GM19467 (cell line): ENCODE results near the gene SAAL1.

Experiments
- ATAC-seq: cut with Tn5 transposase; IDR thresholded peaks from one replicate; pipeline ENCODE4 v1.9.1; 2021; ENCODE audit warnings: mild to moderate bottlenecking, moderate library complexity; ENCODE audit not compliant: unreplicated experiment

Gene SAAL1

DNA sequence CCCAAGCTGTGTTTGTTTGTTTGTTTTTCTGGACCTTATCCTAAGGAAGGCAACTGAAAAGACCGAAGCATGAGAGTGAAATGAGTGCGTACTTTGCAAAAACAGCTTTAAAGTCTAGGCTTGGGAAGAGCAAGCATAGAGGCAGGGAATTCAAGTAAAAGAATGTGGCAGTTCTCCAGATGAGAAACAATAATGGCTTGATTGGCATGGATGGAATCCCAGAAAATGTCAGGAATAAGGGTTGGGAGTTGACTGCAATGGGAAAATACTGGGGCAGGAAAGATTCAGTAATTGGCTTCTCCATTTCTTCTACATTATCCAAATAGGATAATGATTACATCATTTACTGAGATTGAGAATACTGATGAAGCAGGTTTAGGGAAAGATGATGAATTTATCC lies 17.5 kb downstream of the SAAL1 start:
- ATAC-seq: no peak

- ATAC-seq: no peak
These were observed 24.3 kb downstream of the SAAL1 start for GRCh38 chr11:18081551-18081950.

DNA sequence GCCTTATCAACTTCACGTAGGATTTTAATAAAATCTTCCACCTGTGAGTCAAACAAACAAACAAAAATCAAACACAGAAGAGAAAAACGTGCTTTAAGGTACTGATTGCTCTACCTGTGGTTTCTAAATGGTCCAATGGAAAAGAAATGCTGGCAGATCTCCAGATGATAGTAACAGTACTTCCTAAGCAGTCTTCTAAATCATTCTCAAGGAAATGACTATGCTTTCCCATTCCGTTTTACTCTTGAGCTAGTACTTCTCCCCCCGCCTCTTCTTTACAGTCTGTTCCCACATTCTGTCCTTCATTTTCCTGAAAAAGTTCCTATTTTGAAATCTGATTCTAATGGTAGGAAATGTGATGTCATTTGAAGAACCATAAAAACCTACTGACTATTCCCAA lies 25.4 kb downstream of the SAAL1 start:
- no peak for ATAC-seq

DNA sequence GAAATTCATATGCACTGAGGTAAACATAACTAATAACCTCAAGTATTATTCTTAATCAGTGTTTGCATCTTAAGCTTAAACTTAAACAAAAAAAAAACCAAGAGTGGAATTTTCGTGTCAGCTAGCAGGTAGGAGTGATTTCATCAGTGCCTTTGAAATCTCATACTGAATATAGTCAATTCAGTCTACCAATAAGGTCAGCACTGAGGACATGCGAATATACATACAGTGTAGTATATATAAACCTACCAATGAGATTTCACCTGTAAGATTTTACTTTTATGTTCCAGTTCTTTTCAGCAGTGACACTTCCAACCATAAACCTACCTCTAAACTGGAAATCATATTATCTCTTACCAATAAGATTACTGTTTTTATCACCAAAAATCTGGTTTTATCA lies 27.0 kb downstream of the SAAL1 start:
- ATAC-seq: no peak

- ATAC-seq: no peak
These were observed 30.4 kb downstream of the SAAL1 start for GRCh38 chr11:18075444-18075843.

DNA sequence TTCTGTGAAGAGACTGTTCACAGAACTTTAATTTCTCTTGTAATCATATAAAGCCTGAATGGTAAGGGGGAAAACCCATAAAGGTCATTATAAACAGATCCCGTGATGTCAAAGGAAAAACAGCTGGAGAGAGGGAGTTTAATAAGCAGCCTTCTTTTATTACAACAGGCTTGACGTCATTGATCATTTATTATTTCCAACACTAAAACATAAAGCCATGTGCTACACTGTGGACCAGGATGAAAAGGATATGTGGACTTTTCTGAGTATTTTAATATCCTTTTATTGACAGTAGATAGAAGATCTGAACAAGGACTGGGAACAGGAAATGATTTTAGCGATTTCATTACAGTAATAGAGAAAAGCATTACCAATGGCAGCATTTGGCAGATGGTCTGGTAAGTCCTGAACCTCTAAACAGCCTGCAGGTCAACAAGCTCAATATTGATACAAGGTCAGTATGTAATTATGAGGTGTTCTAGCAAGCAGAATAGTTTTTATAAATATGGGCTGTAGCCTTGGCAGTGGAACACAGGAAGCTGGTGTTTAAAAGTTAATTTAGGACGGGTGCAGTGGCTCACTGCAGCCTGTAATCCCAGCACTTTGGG lies 34.7 kb downstream of the SAAL1 start:
- no peak for ATAC-seq

- ATAC-seq: no peak
These were observed 38.5 kb downstream of the SAAL1 start for GRCh38 chr11:18067372-18067771.

- ATAC-seq: no peak
These were observed 39.3 kb downstream of the SAAL1 start for GRCh38 chr11:18066626-18067025.

- ATAC-seq: no peak
These were observed 40.3 kb downstream of the SAAL1 start for GRCh38 chr11:18065572-18065971.

DNA sequence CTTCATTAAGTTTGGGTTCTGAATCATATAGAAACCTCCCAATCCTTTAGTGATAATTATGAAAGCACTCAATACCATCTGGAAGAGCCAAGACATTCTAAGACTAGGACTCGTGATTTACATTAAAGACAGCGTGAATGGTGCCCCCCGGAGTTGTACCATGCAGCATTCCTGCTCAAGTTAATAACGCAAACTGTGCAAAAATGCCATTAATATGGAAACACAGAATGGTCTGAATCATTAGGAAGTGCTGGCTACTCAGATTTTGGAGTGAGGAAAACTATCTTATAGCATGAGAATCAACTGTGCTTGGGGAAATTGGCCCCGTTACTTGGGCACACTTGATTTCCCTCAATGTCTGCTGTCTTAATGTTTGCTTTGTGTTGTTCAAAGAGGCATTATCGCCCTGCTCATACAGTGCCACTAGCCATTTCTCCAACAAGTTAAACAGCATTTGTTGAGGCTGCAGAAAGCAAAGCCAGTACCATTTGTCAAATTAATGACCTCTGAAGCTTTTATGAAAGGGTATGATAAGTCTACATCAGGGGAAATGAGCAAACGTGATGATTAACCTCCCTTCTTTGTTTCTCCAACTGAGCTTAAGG lies 41.3 kb downstream of the SAAL1 start:
- no peak for ATAC-seq

GRCh38 chr11:18063862-18064434 lies 41.9 kb downstream of the SAAL1 start:
- no peak for ATAC-seq

DNA sequence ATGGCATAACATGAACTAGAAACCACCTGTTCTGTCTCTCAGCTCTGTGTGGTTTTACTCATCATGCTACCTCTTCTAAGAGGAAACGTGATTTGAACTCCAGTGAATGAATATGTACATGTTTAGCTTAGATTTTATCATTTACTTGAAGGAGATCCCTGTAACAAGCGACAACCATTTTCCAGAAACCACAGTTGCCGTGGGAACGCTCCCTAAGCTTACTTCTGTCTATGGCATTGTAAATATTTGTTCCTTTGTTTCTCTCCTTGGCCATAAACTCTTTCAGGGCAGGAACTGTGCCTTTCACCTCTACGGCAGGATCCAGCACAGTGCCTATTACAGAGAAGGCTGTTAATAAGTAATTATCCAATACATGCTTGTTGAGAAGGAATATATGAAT lies 42.8 kb downstream of the SAAL1 start:
- no peak for ATAC-seq

- ATAC-seq: no peak
These were observed 44.5 kb downstream of the SAAL1 start for GRCh38 chr11:18061351-18061750.

DNA sequence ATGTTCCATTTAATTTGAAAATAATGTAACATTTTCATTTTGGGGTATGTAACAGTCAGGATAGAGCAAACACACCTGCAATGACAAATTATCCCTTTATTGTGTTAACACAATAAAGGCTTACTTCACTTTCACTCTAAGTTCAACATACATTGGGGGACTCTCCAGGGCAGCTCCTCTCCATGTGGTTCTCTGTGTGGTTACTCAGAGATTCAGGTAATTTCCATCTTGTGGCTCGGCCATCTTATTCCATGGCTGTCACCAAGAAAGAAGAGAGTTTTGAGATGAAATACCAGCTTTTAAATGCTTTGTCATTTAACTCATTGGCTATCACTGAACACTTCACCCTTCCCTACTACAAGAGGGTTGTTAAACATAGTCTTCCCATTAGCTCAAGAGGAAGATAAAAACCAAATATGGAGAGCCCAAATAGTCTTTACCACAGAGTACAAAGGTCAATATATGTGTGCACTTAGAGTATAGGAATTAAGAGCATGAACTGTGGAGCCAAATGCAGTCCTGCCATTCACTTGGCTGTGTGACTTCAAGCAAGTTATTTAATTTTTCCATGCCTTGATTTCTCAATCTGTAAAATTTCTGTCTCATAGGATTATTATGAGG lies 49.2 kb downstream of the SAAL1 start:
- ATAC-seq: no peak

- no peak for ATAC-seq
These were observed 51.3 kb downstream of the SAAL1 start for GRCh38 chr11:18054511-18055103.

DNA sequence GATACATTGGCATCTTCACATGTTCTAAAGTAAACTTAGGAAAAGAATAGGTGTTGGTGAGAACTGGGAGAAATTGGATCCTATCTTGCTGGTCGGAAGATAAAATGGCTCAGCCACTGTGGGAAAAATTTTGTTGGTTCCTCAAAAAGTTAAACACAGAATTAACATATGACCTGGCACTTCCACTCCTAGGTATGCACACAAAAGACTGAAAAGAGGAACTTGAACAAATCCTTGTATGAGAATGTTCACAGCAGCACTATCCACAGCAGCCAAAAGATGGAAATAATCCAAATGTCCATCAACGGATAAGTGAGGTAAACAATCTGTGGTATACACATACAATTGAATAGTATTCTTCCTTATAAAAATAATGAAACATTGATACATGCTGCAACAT lies 55.0 kb downstream of the SAAL1 start:
- ATAC-seq: no peak

DNA sequence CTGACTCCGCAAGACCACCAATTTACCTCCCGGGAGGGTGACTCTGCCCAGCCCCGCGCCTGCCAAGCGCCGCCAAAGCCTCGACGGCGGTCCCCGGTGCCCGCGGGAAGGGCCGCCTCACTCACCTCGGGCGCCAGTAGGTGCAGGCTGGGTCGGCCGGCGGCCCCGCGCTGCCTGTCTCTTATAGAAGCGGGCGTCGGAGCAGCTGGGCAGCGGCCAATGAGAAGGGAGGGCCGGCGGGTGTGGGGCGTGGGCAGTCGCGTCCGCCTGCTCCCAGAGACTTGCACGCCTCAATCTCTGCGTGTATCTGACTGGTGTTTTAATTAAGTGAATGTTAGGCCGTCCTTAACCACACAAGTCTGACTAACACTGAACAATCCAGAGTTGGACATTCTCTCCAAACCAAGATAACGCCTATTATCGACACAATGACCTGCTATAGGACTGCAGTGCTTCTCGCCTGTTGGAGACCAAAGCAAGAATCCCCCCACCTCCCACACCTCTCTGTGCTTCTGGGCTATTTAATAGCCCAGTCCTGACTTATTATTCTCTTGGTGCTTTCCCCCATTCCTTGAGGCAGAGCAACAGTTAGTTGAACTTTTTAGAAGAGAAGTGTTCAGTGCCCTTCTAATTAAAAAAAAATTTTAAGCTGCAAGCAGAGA lies 59.6 kb downstream of the SAAL1 start, which contains the start of gene TPH1:
Gene TPH1, minus strand, starts transcription at position 154 of the 662 bp plus-strand sequence. CDS start 5,507 bp downstream, outside the sequence.
- no peak for ATAC-seq

- ATAC-seq: no peak
These were observed 69.4 kb downstream of the SAAL1 start for GRCh38 chr11:18036456-18036855.
